DND-41 (cell line): Measurements from ENCODE around the gene SYNGR3.

Experiments
- EZH2 ChIP-seq: IDR thresholded peaks from 3 replicates; pipeline ENCODE4 v1.6.1; 2012; ENCODE audit warnings: borderline replicate concordance, low read depth, mild to moderate bottlenecking, moderate library complexity, low read length, inconsistent platforms; ENCODE audit not compliant: severe bottlenecking
- TF ChIP-seq, protein P1 (sequence below): IDR thresholded peaks from 2 replicates; pipeline ENCODE4 v1.5.1; 2012; ENCODE audit warnings: borderline replicate concordance, low read length, moderate library complexity, mild to moderate bottlenecking; ENCODE audit not compliant: poor library complexity, severe bottlenecking; ENCODE audit errors: extremely low read depth

GRCh38 chr16:1950047-1950446, 39.7 kb upstream of the SYNGR3 start:
- TF ChIP-seq, protein P1, sequence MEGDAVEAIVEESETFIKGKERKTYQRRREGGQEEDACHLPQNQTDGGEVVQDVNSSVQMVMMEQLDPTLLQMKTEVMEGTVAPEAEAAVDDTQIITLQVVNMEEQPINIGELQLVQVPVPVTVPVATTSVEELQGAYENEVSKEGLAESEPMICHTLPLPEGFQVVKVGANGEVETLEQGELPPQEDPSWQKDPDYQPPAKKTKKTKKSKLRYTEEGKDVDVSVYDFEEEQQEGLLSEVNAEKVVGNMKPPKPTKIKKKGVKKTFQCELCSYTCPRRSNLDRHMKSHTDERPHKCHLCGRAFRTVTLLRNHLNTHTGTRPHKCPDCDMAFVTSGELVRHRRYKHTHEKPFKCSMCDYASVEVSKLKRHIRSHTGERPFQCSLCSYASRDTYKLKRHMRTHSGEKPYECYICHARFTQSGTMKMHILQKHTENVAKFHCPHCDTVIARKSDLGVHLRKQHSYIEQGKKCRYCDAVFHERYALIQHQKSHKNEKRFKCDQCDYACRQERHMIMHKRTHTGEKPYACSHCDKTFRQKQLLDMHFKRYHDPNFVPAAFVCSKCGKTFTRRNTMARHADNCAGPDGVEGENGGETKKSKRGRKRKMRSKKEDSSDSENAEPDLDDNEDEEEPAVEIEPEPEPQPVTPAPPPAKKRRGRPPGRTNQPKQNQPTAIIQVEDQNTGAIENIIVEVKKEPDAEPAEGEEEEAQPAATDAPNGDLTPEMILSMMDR = no peak
- TF ChIP-seq EZH2 = no peak
